Hepatocyte (in vitro differentiated cells): ENCODE measurements around the gene CCNF.

Experiments used
- CTCF ChIP-seq: fragments of 200-600 bp; sonication (generic); IDR thresholded peaks from 2 replicates; pipeline ENCODE4 v1.5.1; 2016; ENCODE audit warnings: antibody characterized with exemption, mild to moderate bottlenecking; ENCODE audit not compliant: poor library complexity
- EZH2 ChIP-seq: fragments of 200-600 bp; sonication (generic); IDR thresholded peaks from 2 replicates; pipeline ENCODE4 v1.6.1; 2016; ENCODE audit warnings: antibody characterized with exemption, mild to moderate bottlenecking, borderline replicate concordance
- EZH2phosphoT487 ChIP-seq: fragments of 200-600 bp; sonication (generic); IDR thresholded peaks from one replicate; pipeline ENCODE4 v1.6.1; 2018; ENCODE audit warnings: antibody characterized with exemption, mild to moderate bottlenecking, low read depth, moderate library complexity; ENCODE audit not compliant: unreplicated experiment, severe bottlenecking

- no peak for TF ChIP-seq CTCF
- TF ChIP-seq EZH2 = no peak
- TF ChIP-seq EZH2phosphoT487 = no peak
Observed at GRCh38 chr16:2455081-2455845, 26.0 kb downstream of the CCNF start.
